Left colon (tissue), 2 donors: Measurements from ENCODE around the gene PGRMC1. TPM values are rescaled to one million over a fixed set of nuclear protein-coding genes. Genes with fewer than 3 reads are reported as not detected.
"Not testable (repeated sequence)": the region's sequence is repeated elsewhere in the genome, so short reads cannot be mapped to it uniquely, and the experiment has no call there.

ENCODE experiments used
- ATAC-seq: fragments of 200-7000 bp; cut with Tn5 transposase; one replicate; pipeline ENCODE4 v1.9.1; 2020; ENCODE audit warnings: mild to moderate bottlenecking, moderate library complexity
- DNase-seq, 2 donors: peaks; one replicate each; pipeline ENCODE4 v3.0.0-alpha.2; 2020
- intact Hi-C, 2 donors: fragments of 100-400 bp; cut with DNase I in 1 of 2; cut with micrococcal nuclease in 1 of 2; formaldehyde crosslinking; loops; one replicate each; pipeline versions ENCODE4 v1.11.2 to v1.14.0; 2022; cut with DNase I, micrococcal nuclease
- total RNA-seq, 2 donors: library from RNA; stranded (reverse); fragmentation: NEBNext Ultra II Directional; extraction: Animal tissue kit (Norgen Biotek cat#: 25700); gene quantifications; one replicate each; pipeline ENCODE4 v1.2.1, GENCODE V29; 2021
- donor health status: DM: no; HTN: no; CAD: no.
- donor health status: DM: yes; HTN: yes; CAD: no.

Gene PGRMC1
- total RNA-seq, 2 donors from 2014 or later = 122 to 128 TPM

- intact Hi-C loops = no loop called here
- ATAC-seq (no peak), DNase-seq (no peak)
Measured at GRCh38 chrX:119229253-119229615, 6.9 kb upstream of the PGRMC1 start.

- ATAC-seq (no peak), DNase-seq (no peak)
- intact Hi-C loops = no loop called here
Measured at GRCh38 chrX:119230850-119231249, 5.2 kb upstream of the PGRMC1 start.

DNA sequence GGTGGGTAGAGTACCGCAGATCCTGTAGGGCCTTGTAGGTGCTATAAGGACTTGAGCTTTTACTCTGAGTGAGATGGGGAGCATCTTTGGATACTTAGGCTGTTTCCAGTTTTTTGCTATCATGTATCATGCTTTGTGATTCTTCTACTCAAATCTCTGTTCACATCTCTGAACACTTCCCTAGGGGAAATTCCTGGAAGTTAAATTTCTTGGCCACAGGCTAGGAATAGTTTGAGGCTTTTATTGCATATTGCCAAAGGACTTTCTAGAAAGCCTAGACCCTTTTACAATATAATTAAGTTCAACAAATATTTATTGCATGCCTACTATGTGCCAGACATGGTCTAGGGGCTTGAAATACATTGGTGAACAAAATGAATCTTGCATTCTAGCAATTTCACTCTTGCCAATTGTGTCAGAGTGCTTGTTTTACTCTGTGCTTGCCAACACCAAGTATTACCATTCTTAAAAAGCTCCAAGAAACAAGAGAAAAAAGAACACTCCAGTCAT is 4.1 kb upstream of the PGRMC1 start:
- intact Hi-C loops = no loop called here
- DNase-seq (no peak), ATAC-seq (no peak)

DNA sequence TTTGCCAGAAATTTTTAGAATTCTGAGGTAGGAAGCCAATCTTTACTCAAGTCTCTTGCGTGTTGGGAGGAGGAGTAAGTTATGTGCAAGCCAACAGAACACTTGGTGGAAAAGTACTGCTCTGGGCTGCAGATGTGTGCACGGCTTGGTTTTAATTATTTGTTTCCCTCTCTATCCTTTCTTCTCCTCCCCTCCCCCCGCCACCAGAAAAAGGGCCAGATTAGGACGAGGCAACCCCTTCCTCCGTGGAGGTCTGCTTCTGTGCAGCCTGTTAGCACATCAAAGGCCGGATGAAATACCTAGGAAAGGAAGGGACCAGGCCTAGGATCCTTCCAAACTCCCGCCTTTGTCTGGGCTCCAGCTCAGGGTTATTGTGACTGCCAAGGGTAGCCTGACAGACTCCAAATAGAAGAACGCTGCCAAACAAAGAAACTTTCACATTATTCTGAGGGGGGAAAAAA is 1.0 kb upstream of the PGRMC1 start:
- intact Hi-C loops = no loop called here
- DNase-seq (no peak), ATAC-seq (no peak)

DNA sequence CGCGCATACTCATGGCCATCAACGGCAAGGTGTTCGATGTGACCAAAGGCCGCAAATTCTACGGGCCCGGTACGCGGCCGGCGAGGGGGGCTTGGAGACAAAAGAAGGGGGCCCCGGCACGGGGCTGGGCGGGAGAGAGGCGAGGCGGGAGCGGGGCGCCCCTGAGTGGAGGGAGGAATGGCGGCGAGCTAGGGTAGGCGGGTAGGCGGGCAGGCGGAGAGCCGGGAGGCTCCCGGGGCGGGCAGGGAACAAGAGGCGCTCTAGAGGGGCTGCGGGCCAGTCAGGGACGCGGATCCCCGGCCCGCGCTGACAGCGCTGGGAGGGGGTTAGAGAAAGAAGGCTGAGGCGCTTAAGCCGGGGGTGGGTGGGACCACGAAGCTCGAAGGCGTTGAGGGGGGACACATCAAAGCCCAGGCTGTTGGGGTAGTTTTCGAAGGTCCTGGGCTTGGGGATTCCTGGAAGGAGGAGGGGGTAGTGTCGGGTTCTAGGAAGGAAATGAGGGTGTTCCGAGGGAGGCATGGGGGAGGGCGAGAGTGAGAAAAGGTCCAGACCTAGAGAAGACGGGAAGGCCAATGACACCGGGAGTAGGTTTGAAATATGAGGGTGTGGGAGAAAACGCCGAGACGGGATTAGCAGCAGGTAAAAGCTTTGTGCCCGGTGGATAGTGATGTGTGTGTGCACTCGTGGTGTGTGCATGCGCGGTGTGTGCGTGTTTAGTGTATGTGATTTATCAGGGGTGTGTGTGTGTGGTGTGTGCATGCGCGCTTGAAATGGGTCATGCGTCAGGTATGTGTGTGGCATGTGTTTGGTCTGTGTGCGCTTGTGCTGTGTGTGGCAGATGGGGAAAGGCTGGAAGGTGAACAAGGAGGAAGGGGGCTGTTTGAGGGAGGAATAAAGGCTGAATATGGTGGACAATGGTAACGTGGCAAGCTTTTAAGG is 807 bp downstream of the PGRMC1 start:
- DNase-seq (peak; percentile 47 to 60), ATAC-seq (peak; percentile 64)
- intact Hi-C loops = no loop called here

- ATAC-seq (no peak), DNase-seq (no peak)
- intact Hi-C loops = no loop called here
Measured at GRCh38 chrX:119237562-119237942, 1.5 kb downstream of the PGRMC1 start.

DNA sequence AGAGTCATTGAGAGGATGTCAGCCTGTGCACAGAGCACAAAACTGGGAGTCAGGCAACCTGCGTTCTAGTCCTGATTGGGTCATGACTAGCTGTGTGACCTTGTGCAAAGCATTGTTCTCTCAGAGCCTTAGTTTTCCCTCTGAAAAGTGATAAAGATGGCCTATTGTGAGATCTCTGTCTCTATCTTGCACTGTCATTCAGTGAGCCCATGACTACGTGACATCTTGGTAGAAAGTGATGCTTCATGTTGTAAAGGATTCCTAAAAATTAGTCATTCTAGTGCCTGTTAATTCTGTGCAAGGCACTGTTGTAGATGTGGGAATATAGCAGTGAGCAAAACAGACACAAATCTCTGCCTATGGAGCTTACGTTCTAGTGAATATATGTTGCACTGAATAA is 2.5 kb downstream of the PGRMC1 start:
- DNase-seq (no peak), ATAC-seq (no peak)
- intact Hi-C loops = no loop called here

- DNase-seq (no peak), ATAC-seq (no peak)
- intact Hi-C loops = no loop called here
Measured at GRCh38 chrX:119240356-119240755, 4.3 kb downstream of the PGRMC1 start.

DNA sequence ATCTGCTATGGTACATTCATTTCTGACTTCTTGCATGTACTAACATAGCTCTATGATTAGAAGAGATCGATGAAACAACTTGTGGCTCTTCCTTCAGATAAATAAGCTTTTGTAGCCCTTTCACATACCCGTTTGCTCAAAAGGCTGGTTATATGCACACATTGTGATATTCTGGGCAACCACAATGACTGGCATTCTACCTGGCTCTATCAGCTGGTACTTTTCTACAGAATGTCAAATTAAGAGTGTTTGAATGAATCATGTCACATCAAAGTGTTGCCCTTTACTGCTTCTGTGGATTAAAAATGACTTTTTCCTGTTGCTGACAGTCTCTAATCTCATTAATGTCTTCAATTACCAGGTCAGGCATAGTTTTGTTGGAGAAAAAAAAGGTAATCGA is 11.6 kb downstream of the PGRMC1 start:
- intact Hi-C loops = no loop called here
- ATAC-seq = no peak
- DNase-seq = no peak

GRCh38 chrX:119249891-119250290 is 13.8 kb downstream of the PGRMC1 start:
- ATAC-seq (no peak), DNase-seq (no peak)
- intact Hi-C loops = no loop called here

- DNase-seq (peak; percentile 44 to 52), ATAC-seq (peak; percentile 100)
- intact Hi-C loops = no loop called here
Measured at GRCh38 chrX:119251386-119251785, 15.3 kb downstream of the PGRMC1 start.

DNA sequence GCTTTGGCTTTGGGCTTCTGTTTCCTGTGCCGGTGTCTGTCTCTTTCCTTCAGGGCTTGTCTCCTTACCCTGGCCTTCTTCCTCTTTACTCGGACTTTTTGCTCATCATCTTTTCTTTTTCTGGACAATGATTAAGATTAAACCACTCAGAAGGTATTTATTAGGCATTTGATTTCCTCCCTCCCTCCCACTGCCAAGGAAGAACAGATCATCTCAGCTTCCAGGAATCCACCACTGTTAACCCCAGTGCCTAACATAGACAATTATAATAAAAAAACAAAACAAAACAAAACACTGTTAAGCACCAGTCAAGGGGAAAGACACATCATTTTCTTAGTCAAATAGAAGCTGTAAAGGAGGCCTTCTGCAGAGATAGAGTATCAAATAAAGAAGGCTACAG is 16.6 kb downstream of the PGRMC1 start:
- DNase-seq (no peak), ATAC-seq (no peak)
- intact Hi-C loops = no loop called here

DNA sequence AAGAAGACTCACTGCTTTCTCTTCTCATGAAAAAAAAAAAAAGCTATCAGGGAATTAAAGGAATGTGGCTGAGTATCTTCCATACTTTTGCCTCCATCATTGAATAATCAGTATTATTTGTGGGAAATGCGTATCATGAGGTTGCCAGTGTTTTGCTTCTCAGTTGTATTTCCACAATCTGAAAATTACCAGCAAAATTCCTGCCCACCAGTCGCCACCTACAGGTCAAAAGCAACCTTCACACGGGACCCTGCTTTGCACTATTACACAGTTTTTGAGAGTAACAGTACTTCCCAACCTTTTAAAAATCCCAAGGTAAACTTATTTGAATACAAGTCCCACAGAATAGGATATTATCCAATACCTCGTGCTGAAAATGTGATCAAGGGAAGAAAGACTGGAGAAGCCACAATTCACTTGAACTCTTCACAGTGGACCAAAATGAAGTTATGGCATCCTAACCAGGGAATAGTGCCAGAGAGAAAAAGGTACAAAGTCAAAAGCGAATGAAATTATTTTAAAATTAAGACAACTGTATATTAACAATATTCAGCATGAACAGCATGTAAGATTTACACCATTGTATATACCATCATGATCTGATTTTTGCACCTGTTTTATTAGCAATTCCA is 30.4 kb downstream of the PGRMC1 start:
- DNase-seq (peak in 1 of 2 donors; percentile 25), ATAC-seq (peak; percentile 40)
- intact Hi-C loops = no loop called here

DNA sequence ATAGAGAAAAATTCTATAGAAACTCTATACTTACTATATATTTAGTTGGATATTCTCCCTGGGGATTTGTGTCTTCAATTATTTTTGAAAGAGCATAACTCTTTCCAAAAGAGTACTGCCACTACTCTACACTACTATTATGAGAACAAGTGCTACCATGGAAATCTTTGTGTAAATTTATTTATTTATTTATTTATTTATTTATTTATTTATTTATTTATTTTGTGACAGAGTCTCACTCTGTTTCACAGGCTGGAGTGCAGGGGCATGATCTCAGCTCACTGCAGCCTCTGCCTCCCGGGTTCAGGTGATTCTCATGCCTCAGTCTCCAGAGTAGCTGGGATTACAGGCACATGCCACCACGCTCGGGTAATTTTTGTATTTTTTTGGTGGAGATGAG is 31.0 kb downstream of the PGRMC1 start:
- DNase-seq, ATAC-seq, intact Hi-C loops: not testable (repeated sequence)

DNA sequence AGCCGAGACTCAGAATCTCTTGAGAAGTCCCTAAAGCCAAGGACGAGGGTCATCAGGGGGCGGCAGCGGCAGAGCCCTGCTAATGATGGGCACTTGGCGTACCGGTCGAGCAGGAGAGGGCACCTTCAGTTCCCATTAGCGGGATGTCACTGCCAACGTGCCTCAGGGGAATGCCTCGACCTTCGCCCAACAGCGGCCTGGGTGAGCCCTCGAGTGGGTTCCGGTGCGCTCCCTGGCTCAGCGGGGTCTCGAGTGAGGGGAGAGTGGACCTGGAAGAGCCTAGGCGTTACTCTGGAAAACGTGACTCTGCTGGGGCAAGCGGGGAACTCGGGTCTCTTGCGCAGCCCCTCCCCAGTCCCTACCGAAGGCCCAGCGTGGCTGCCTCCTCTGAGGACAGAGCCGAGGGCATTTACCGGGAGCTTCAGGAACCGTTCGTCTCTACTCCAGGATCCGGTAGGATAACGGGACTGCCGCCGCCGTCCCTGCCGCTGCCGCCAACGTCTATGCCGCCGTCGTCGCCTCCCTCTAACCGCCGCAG is 36.9 kb downstream of the PGRMC1 start:
- ATAC-seq (no peak), DNase-seq (no peak)
- intact Hi-C loops = no loop called here

GRCh38 chrX:119273420-119274192 is 37.5 kb downstream of the PGRMC1 start:
- DNase-seq = peak; percentile 58 to 59
- intact Hi-C loops = no loop called here
- peak; percentile 94 for ATAC-seq

- ATAC-seq, intact Hi-C loops, DNase-seq: not testable (repeated sequence)
Measured at GRCh38 chrX:119282347-119282746, 46.3 kb downstream of the PGRMC1 start.

- intact Hi-C loops = no loop called here
- DNase-seq (no peak), ATAC-seq (no peak)
Measured at GRCh38 chrX:119288890-119289393, 52.9 kb downstream of the PGRMC1 start.

- intact Hi-C loops = no loop called here
- DNase-seq = no peak
- ATAC-seq = no peak
Measured at GRCh38 chrX:119290476-119290875, 54.4 kb downstream of the PGRMC1 start.
